OCI-LY1 (cell line): ENCODE results near the gene SEC61G.

Source experiments
- EZH2 ChIP-seq: fragments of 200-600 bp; sonication (generic), shearing (Covaris generic); IDR thresholded peaks from 2 replicates; pipeline ENCODE4 v1.8.0; 2017; ENCODE audit warnings: borderline replicate concordance, mixed run types, mild to moderate bottlenecking, antibody characterized with exemption, low read length, moderate library complexity, mixed read lengths
- TF ChIP-seq, protein P1 (sequence below): fragments of 200-600 bp; sonication (generic), shearing (Covaris generic); IDR thresholded peaks from 2 replicates; pipeline ENCODE4 v1.5.1; 2017; ENCODE audit warnings: mild to moderate bottlenecking, antibody characterized with exemption, low read length, moderate library complexity, mixed read lengths

- TF ChIP-seq, protein P1, sequence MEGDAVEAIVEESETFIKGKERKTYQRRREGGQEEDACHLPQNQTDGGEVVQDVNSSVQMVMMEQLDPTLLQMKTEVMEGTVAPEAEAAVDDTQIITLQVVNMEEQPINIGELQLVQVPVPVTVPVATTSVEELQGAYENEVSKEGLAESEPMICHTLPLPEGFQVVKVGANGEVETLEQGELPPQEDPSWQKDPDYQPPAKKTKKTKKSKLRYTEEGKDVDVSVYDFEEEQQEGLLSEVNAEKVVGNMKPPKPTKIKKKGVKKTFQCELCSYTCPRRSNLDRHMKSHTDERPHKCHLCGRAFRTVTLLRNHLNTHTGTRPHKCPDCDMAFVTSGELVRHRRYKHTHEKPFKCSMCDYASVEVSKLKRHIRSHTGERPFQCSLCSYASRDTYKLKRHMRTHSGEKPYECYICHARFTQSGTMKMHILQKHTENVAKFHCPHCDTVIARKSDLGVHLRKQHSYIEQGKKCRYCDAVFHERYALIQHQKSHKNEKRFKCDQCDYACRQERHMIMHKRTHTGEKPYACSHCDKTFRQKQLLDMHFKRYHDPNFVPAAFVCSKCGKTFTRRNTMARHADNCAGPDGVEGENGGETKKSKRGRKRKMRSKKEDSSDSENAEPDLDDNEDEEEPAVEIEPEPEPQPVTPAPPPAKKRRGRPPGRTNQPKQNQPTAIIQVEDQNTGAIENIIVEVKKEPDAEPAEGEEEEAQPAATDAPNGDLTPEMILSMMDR, result no peak
- no peak for TF ChIP-seq EZH2
These were observed 10.2 kb upstream of the SEC61G start for GRCh38 chr7:54769203-54769602.
